ENCODE results near the gene LRRN2.
"Not testable (repeated sequence)": the region's sequence is repeated elsewhere in the genome, so short reads cannot be mapped to it uniquely, and the experiment has no call there.

Gene LRRN2

DNA sequence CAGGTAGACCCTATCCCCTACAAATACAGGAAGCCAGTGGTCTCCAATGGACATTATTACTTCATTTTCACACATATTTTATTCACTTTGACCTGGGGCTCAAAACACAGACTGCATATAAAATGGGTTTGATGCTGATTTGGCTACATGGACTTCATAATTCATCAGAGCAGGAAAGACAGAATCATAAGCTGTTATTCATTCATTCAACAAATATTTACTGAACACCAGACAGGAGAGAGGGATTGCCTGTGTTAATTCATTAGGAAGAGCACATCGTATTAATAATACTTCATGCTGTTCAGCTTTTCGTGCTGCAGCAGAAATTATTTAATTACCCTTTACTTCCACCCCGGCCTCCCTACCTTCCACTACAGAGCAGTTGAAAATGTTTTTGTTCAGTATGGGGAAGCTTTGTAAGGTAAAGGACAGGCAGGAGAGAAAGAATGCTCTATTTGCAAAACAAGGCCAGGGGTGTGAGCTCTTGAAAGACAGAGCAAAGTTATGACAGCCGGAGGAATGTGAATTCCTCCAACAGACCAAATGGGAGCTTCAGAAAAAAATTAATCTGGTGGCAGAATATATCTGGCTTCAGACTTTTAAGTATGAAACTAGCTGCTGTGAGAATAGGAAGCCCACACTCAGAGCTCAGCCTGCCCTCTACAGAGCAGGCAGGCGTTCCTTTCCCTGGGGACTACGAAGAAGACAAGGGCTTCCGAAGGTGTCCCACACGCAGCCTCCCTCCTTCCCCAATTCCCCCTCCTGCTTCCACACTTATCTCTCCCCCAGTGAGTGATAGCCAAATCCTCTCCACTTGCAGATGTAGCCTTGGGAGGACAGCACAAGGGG lies 111.3 kb downstream of the LRRN2 start:
- DNase-seq (ENCODE audit: low read depth), result no peak

DNA sequence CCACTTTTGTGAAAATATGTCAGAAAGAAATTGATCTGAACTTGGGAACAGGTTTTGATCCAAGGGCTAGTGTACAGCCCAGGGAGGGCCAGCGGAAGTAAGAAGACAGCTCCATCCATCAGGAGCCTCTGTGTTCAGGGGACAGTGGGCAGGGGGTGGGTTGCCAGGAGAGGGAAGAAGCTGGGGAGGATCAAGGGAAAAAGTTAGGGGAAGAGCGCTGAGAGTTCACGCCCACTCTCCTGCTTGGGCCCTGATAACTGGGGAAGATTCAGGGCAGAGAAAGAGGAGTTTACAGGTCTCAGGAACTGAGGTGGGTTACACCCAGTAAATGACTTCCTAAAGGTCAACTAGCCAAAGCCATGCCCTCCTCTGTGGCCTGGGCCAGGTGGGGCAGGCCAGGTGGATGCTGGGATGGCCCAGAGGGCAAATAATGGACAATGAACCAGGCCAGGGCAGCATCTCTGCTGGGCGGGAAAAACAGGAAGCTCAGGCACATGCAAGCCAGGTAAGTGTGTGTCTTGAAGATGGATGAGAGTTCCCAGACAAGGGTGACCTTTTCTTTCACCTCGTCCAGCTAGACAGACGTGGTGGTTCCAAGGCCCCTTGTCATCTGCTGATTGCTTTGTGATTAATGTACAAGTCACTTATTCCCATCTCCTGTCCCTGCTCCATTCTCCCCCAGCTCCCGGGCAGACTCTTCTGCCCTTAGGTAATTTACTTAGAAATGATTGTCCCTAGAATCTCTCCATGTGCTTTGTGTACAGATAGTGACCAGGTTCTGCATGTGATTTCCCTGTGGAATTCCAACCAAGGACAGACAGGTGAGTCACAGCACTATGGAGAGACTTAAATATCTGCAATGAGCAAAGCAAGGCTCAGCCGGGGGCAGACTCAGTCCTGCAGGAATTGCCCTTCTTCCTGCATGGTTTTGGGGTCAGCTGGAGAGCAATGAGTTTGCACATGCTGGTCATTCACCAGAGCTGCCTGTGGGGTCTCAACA lies 112.3 kb downstream of the LRRN2 start:
- DNase-seq (ENCODE audit: low read depth), result no peak

DNA sequence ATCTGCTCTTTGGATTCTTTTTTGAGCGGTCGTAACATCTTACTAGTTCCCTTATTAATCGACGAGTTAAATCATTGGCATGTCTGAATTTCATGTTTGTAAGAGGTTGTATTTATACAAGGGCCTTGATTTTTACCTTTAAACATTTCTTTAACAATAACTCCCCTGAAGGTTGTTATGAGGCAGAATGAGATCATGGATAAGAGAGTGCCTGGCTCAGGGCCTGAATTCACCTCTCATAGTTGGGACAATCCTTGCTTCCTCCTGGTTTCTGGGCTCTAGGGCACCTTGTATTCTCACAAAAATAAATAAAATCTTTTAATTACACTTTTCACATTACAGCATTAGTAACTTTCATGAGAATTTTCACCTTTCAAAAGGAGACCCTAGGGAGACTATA lies 113.9 kb downstream of the LRRN2 start:
- no peak for DNase-seq (ENCODE audit: low read depth)

DNA sequence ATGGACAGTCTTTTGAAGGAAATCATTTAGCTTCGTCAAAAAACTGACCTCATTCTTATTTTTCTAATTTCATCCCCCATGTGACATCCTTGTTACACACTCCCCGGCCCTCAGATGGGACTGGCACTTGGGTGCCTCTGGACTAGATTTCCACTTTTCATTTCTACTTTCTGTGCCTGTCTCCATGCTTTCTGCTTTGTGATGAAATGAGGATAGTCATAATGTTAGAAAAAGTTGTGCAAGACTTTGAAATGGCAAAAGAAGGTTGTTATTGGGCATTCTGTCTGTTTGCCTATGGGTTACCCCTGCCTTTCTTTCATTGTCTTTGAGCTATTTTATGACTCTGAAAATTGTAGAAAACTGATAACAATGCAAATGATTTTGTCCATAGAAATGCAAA lies 114.4 kb downstream of the LRRN2 start:
- no peak for DNase-seq (ENCODE audit: low read depth)

DNA sequence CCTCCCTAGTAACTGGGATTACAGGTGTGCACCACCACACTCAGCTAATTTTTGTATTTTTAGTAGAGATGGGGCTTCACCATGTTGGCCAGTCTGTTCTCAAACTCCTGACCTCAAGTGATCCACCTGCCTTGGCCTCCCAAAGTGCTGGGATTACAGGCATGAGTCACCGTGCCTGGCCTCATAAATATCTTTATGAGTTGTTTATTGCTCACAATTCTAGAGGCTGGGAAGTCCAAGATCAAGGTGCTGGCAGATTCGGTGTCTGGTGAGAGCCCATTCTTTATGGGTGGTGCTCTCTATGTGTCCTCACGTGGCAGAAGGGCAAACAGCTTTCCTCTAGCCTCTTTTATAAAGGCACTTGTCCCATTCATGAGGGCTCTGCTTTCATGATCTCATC lies 115.5 kb downstream of the LRRN2 start:
- DNase-seq (ENCODE audit: low read depth), result not testable (repeated sequence)

DNA sequence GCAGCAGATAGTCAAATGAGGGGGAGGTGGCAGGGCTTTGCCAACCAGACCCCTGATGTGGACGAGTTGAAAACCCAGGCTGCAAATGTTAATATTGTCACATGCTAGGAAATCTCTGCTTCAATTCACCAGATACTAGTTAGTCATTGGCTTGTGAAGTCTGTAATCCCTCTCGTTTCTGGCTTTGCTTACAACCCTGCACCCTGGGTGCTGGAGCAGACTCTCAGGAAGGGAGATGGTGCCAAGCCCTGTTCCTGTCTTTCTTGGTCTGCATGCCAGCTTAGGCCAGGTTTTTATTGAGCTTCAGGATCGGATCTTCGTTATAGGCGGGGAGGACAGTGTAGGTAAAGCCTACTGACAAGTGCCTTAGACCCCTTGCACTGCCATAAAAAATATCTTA lies 116.1 kb downstream of the LRRN2 start:
- no peak for DNase-seq (ENCODE audit: low read depth)

DNA sequence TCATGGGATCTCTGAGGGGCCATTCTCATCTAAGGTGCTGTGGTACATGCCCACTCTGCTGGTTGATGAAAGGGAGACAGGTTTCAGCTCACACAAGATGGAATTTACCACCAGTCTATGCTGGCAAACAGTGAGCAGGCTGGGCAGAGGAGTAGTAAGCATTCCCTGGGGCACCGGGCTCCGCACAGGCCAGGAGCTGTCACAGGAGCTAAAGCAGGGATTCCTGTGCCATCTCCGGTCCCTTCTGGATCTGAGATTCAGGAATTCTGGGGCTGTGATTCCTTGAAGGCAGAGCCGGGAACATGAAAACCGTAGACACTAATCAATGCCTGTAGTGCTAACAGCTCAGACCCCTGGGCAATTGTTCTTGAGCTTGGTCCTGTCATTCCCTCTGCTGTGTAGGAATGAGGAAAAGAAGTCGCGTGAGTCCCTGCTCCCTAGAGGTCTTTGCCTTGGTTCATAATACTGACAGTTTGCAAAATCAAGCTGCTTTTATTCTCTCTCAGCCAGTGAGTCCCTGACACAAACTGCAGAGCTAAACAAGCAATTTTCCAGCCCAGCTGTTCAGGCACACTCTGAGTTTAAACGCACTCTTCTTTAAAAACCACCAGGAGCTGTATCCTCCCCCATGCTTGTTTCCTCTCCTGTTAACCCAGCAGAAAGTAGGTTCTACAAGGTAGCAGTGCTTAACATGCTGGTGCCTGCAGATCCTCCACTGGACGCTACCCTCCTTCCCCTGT lies 116.8 kb downstream of the LRRN2 start:
- DNase-seq (ENCODE audit: low read depth), result no peak

All from GM04503 (cell line).